SK-N-SH treated with all-trans-retinoic acid at 6 μM for 48 hours (cell line): ENCODE results near the gene DNAH14.

Source experiments
- ISL1 ChIP-seq: fragments of 250-450 bp; sonication (Bioruptor Pico); IDR thresholded peaks from 2 replicates; pipeline ENCODE4 v2.1.2; 2022; ENCODE audit warnings: mild to moderate bottlenecking, moderate library complexity
- PATZ1 ChIP-seq: fragments of 250-450 bp; sonication (Bioruptor Pico); IDR thresholded peaks from 2 replicates; pipeline ENCODE4 v1.8.0; 2020; ENCODE audit warnings: mild to moderate bottlenecking, moderate library complexity, borderline replicate concordance
- RARB ChIP-seq: fragments of 250-450 bp; sonication (Bioruptor Pico); IDR thresholded peaks from 2 replicates; pipeline ENCODE4 v1.8.0; 2021; ENCODE audit warnings: mild to moderate bottlenecking, moderate library complexity
- SNAI2 ChIP-seq: fragments of 250-450 bp; sonication (Bioruptor Pico); IDR thresholded peaks from 2 replicates; pipeline ENCODE4 v1.5.0; 2020; ENCODE audit warnings: mild to moderate bottlenecking, moderate library complexity
- TSHZ2 ChIP-seq: fragments of 250-450 bp; sonication (Bioruptor Pico); IDR thresholded peaks from 2 replicates; pipeline ENCODE4 v1.5.0; 2020; ENCODE audit warnings: mild to moderate bottlenecking, moderate library complexity
- ZFP30 ChIP-seq: fragments of 450-650 bp; formaldehyde crosslinking; IDR thresholded peaks from 2 replicates; pipeline ENCODE4 v1.5.0; 2022; ENCODE audit warnings: mild to moderate bottlenecking, moderate library complexity
- ZNF565 ChIP-seq: fragments of 450-650 bp; formaldehyde crosslinking; conservative IDR thresholded peaks from 2 replicates; pipeline ENCODE4 v1.5.0; 2020; ENCODE audit warnings: low read depth, mild to moderate bottlenecking, moderate library complexity
- TF ChIP-seq, protein P1 (sequence below): fragments of 250-450 bp; sonication (Bioruptor Pico); IDR thresholded peaks from 2 replicates; pipeline ENCODE4 v1.8.0; 2021; ENCODE audit warnings: low read depth, mild to moderate bottlenecking, moderate library complexity, borderline replicate concordance

- TF ChIP-seq RARB (CRISPR knock-in tag): no peak
- no peak for TF ChIP-seq PATZ1 (CRISPR knock-in tag)
- no peak for TF ChIP-seq SNAI2
- TF ChIP-seq ZNF565: no peak
- TF ChIP-seq ISL1 (CRISPR knock-in tag): no peak
- no peak for TF ChIP-seq ZFP30 (CRISPR knock-in tag)
- TF ChIP-seq TSHZ2 (CRISPR knock-in tag): no peak
- TF ChIP-seq, protein P1, sequence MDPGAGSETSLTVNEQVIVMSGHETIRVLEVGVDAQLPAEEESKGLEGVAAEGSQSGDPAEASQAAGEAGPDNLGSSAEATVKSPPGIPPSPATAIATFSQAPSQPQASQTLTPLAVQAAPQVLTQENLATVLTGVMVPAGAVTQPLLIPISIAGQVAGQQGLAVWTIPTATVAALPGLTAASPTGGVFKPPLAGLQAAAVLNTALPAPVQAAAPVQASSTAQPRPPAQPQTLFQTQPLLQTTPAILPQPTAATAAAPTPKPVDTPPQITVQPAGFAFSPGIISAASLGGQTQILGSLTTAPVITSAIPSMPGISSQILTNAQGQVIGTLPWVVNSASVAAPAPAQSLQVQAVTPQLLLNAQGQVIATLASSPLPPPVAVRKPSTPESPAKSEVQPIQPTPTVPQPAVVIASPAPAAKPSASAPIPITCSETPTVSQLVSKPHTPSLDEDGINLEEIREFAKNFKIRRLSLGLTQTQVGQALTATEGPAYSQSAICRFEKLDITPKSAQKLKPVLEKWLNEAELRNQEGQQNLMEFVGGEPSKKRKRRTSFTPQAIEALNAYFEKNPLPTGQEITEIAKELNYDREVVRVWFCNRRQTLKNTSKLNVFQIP (CRISPR knock-in tag): no peak
Measured at GRCh38 chr1:224919508-224919907, 10.0 kb upstream of the DNAH14 start.
